Transverse colon (tissue), 4 donors: ENCODE data around the gene TIAM1. TPM values are rescaled to one million over a fixed set of nuclear protein-coding genes. Genes with fewer than 3 reads are reported as not detected.

Experiments
- DNase-seq: peaks from one replicate; pipeline ENCODE4 v3.0.0-alpha.2; 2019
- H3K27ac ChIP-seq, 4 donors: fragments of 200-600 bp; sonication (generic); 2 replicates each; pipeline ENCODE4 v1.5.1; 2016 to 2018; ENCODE audit warnings: inconsistent platforms in 4 of 4
- H3K27me3 ChIP-seq: fragments of 200-600 bp; sonication (generic); 2 replicates; pipeline ENCODE4 v1.5.1; 2017; ENCODE audit warnings: inconsistent platforms
- H3K36me3 ChIP-seq, 4 donors: fragments of 200-600 bp; sonication (generic); 2 replicates each; pipeline ENCODE4 v1.5.1; 2017 to 2019; ENCODE audit warnings: inconsistent platforms in 4 of 4
- H3K4me1 ChIP-seq, 4 donors: fragments of 200-600 bp; sonication (generic); 2 replicates each; pipeline ENCODE4 v1.5.1; 2017 to 2020; ENCODE audit warnings: inconsistent platforms in 4 of 4
- H3K4me3 ChIP-seq, 4 donors: fragments of 200-600 bp; sonication (generic); 1 replicate in 1 of 4; 2 replicates in 3 of 4; pipeline versions ENCODE4 v1.5.1 to v1.6.1; 2017 to 2019; ENCODE audit warnings: inconsistent platforms in 4 of 4
- H3K9me3 ChIP-seq, 2 donors: fragments of 200-600 bp; sonication (generic); 2 replicates each; pipeline ENCODE4 v1.5.1; 2017 to 2019; ENCODE audit warnings: inconsistent platforms in 2 of 2
- EP300 ChIP-seq: sonication (generic); formaldehyde crosslinking; IDR thresholded peaks from one replicate; pipeline ENCODE4 v1.6.1; 2017; ENCODE audit warnings: antibody characterized with exemption, low read depth
- POLR2A ChIP-seq: fragments of 450-650 bp; IDR thresholded peaks from one replicate; pipeline ENCODE4 v1.6.1; 2016; ENCODE audit warnings: antibody characterized with exemption, mild to moderate bottlenecking, moderate library complexity
- POLR2AphosphoS5 ChIP-seq, 3 donors: sonication (generic); formaldehyde crosslinking; IDR thresholded peaks; one replicate each; pipeline ENCODE4 v1.6.1; 2016; ENCODE audit warnings: antibody characterized with exemption in 3 of 3
- WGBS, 2 donors: methylation state at CpG; one replicate each; pipeline ENCODE4 v1.1.5; 2018; ENCODE audit warnings: low coverage in 1 of 2; 5-methylcytosine and 5-hydroxymethylcytosine counted together
- in situ Hi-C, 4 donors: fragments of 200-750 bp; cut with MboI; loops; one replicate each; pipeline versions ENCODE4 v1.15.0 to v1.15.1; 2017; ENCODE audit warnings: low sequenced_read_pairs in 3 of 4, low pct_ligation_motif_present in 1 of 4, low pct_unique_long_range_greater_than_20kb in 1 of 4
- intact Hi-C: fragments of 100-400 bp; cut with DNase I; formaldehyde crosslinking; loops from one replicate; pipeline ENCODE4 v1.15.1; 2023; ENCODE audit warnings: low total_unique reads
- total RNA-seq, 4 donors: library from RNA; depleted of rRNA; stranded (reverse); fragments of >200 nt; gene quantifications; one replicate each; pipeline ENCODE4 v1.1.0, GENCODE V29; 2016
- TF ChIP-seq, protein P1 (sequence below), 5 experiments: fragments of 200-600 bp in 3 of 5; fragments of 450-650 bp in 2 of 5; sonication (generic) in 3 of 5; IDR thresholded peaks; 1 replicate in 2 of 5; 2 replicates in 3 of 5; pipeline ENCODE4 v1.5.1; 2016 to 2017; ENCODE audit warnings: antibody characterized with exemption in 5 of 5, inconsistent platforms in 3 of 5, mild to moderate bottlenecking in 2 of 5, moderate library complexity in 1 of 5

Gene TIAM1
- total RNA-seq, 4 donors from 2014 or later, result 4.5 to 18.9 (median 6.5) TPM

DNA sequence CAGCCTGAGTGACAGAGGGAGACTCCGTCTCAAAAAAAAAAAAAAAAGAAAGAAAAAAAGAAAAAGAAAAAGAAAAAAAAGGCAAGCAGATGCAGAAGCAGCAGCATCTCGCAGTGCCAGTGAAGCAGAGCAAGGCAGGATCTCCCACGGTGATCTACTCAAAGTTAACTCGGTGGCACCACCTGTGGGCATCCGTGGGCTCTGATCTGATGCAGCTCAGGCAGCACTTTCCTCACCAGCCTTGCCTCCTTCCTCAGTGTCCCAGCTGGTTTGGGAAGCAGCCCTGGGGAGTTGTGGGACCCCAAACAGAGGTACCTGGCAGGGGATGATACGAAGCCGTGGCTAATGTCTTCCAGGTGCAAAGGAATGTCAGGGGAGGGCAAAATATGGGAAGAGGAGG lies 201.5 kb downstream of the TIAM1 start:
- DNase-seq, result no peak
- H3K27ac ChIP-seq, result no peak overlapping the region
- intact Hi-C loops, result no loop called here
- no peaks in the 10 kb centered on the region for H3K4me1 ChIP-seq
- in situ Hi-C loops, result no loop called here
- no peak for TF ChIP-seq EP300
- TF ChIP-seq, protein P1, sequence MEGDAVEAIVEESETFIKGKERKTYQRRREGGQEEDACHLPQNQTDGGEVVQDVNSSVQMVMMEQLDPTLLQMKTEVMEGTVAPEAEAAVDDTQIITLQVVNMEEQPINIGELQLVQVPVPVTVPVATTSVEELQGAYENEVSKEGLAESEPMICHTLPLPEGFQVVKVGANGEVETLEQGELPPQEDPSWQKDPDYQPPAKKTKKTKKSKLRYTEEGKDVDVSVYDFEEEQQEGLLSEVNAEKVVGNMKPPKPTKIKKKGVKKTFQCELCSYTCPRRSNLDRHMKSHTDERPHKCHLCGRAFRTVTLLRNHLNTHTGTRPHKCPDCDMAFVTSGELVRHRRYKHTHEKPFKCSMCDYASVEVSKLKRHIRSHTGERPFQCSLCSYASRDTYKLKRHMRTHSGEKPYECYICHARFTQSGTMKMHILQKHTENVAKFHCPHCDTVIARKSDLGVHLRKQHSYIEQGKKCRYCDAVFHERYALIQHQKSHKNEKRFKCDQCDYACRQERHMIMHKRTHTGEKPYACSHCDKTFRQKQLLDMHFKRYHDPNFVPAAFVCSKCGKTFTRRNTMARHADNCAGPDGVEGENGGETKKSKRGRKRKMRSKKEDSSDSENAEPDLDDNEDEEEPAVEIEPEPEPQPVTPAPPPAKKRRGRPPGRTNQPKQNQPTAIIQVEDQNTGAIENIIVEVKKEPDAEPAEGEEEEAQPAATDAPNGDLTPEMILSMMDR (IDR thresholded peaks at IDR 0.05), result no peak
- TF ChIP-seq POLR2AphosphoS5 (IDR thresholded peaks at IDR 0.05), result no peak
- TF ChIP-seq POLR2A, result no peak
- H3K9me3 ChIP-seq, result no peaks in the 10 kb centered on the region
- 87 to 91% methylated on average over 4 to 7 of the region's 7 CpGs for whole genome bisulfite sequencing, 2 donors
- H3K27me3 ChIP-seq, result no peaks in the 10 kb centered on the region
- no peaks in the 10 kb centered on the region for H3K36me3 ChIP-seq
- no peak overlapping the region for H3K4me3 ChIP-seq

DNA sequence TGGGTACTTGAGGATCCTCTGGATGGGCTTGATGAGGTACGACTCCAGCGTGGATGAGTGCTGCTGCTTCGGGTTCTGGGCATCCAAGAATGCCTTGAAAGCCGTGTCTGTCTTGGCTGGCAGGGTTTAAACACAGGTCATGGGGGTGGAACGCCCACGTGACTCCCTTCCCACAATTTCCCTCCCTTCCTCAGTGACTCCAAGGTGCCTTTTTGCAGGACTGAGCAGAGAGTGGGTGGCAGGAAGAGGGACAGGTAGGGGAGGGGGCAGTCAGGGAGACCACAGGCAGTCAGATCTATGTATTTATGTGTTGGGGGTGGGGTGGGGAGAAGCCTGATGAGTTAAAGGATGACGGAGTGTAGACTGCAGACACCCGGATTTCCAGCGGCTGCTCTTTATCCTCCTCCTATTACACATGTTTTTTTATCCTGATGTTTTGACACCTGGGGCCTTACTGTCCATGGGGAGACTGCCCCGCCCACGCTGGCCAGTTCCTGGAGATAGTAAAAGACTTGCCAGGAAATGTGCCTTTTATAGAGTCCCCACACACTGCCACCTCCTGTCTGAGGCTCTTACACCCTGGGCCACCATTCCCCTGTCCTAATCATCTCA lies 202.6 kb downstream of the TIAM1 start:
- in situ Hi-C loops (no loop called here), intact Hi-C loops (no loop called here)
- H3K36me3 ChIP-seq, result no peaks in the 10 kb centered on the region
- peak overlapping the region in 1 of 4 donors; percentile 17 for H3K27ac ChIP-seq
- 64 to 73% methylated on average over 3 to 11 of the region's 11 CpGs for WGBS, 2 donors
- H3K4me1 ChIP-seq, result no peaks in the 10 kb centered on the region
- DNase-seq, result no peak
- no peaks in the 10 kb centered on the region for H3K9me3 ChIP-seq
- TF ChIP-seq POLR2A (no peak), EP300 (no peak), POLR2AphosphoS5 (IDR thresholded peaks at IDR 0.05) (no peak)
- TF ChIP-seq, protein P1 (IDR thresholded peaks at IDR 0.05), result no peak
- H3K4me3 ChIP-seq, result no peak overlapping the region
- H3K27me3 ChIP-seq, result no peaks in the 10 kb centered on the region

DNA sequence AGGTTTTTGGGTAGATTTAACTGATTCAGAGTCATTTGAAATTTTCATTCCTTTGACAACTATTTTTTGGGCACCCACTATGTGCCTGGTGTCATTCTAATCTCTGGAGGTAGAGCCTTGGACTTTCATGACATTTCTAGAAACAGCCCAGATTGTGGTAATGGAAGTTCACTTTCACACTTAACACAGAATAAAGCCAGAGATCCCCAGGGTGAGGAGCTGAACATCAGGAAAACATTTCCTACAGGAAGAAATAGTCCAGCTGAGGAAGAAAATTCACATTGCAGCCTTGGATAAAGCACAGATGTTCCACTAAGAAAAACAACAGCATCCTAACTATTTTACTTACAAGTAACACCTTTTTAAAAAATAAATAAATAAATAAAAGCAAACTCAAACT lies 203.4 kb downstream of the TIAM1 start:
- Histone ChIP-seq H3K4me1 (no peaks in the 10 kb centered on the region), H3K4me3 (no peak overlapping the region), H3K27ac (peak overlapping the region in 1 of 4 donors; percentile 17), H3K9me3 (no peaks in the 10 kb centered on the region), H3K36me3 (no peaks in the 10 kb centered on the region), H3K27me3 (no peaks in the 10 kb centered on the region)
- TF ChIP-seq POLR2AphosphoS5 (IDR thresholded peaks at IDR 0.05), result no peak
- TF ChIP-seq, protein P1 (IDR thresholded peaks at IDR 0.05), result no peak
- TF ChIP-seq EP300, result no peak
- no peak for TF ChIP-seq POLR2A
- in situ Hi-C loops (no loop called here), intact Hi-C loops (no loop called here)
- DNase-seq, result no peak

DNA sequence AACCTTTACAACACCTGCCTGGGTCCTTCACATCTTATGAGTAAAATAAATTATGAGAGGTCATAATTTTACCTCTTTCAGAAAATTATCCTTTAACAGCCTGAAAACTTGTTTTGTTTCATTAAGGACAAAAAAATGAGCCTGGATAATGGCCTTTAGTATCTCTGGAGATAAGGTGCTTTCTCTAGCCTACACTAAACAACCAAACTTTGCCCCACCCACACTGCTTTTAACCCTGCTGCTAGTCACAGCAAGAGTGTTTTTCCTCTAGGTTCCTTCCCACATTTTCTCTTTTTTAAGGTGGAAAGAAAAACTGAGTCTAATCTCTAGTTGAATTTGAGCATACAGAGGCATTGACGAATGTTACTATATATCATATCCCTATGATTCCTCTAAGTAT lies 204.0 kb downstream of the TIAM1 start:
- in situ Hi-C loops, result no loop called here
- WGBS, 2 donors, result 53 to 65% methylated on average over 1 of the region's 1 CpG

More for the DNA sequence above, 204.0 kb downstream of the TIAM1 start:
- no peaks in the 10 kb centered on the region for H3K9me3 ChIP-seq
- H3K4me3 ChIP-seq, result no peak overlapping the region
- H3K36me3 ChIP-seq, result no peaks in the 10 kb centered on the region
- DNase-seq, result no peak
- H3K27me3 ChIP-seq, result no peaks in the 10 kb centered on the region
- intact Hi-C loops, result no loop called here
- no peaks in the 10 kb centered on the region for H3K4me1 ChIP-seq
- H3K27ac ChIP-seq, result no peak overlapping the region
- TF ChIP-seq, protein P1 (IDR thresholded peaks at IDR 0.05), result no peak
- TF ChIP-seq POLR2AphosphoS5 (IDR thresholded peaks at IDR 0.05) (no peak), POLR2A (no peak), EP300 (no peak)
